Endothelial cell of umbilical vein (primary cell): Measurements from ENCODE around the gene POLE2. TPM values are rescaled to one million over a fixed set of nuclear protein-coding genes. Genes with fewer than 3 reads are reported as not detected.

ENCODE experiments used
- BruUV-seq: library from RNA; stranded (reverse); fragments of 400-500 nt; replicated peaks from 2 replicates; lab custom pipeline; 2021; lab: Mats Ljungman, UMichigan
- CTCF ChIA-PET: fragments of 300-600, 350-600 bp; sonication (Branson Sonifier 250); formaldehyde crosslinking; loops from one replicate; lab custom pipeline; 2021; ENCODE audit warnings: antibody characterized with exemption, inconsistent platforms; lab: Charles Lee
- POLR2A ChIA-PET: fragments of 300-600, 350-600 bp; sonication (Branson Sonifier 250); formaldehyde crosslinking; loops from one replicate; lab custom pipeline; 2021; ENCODE audit warnings: antibody characterized with exemption, inconsistent platforms; lab: Charles Lee
- DNase-seq: peaks from one replicate; pipeline ENCODE4 v3.0.0-alpha.2; 2011; ENCODE audit warnings: low read depth, low spot score
- FAIRE-seq: peaks from 2 replicates; lab custom pipeline; 2011; peaks lifted over from hg19 to GRCh38; lab: Jason Lieb, UNC
- H2AFZ ChIP-seq: 2 replicates; pipeline ENCODE4 v1.6.0; 2012; ENCODE audit warnings: low read depth, low read length, control low read depth, inconsistent platforms
- H3K27ac ChIP-seq: 2 replicates; pipeline ENCODE4 v1.5.1; 2011; ENCODE audit warnings: low read depth, mild to moderate bottlenecking, control low read depth, low read length, moderate library complexity; ENCODE audit not compliant: insufficient read depth
- H3K27me3 ChIP-seq, 2 experiments: 2 replicates each; pipeline versions ENCODE4 v1.6.0 to v1.6.1; 2011; ENCODE audit warnings: low read length in 2 of 2, mixed read lengths in 1 of 2; ENCODE audit not compliant: control insufficient read depth in 2 of 2, insufficient read depth in 2 of 2
- H3K36me3 ChIP-seq, 2 experiments: 2 replicates in 1 of 2; 3 replicates in 1 of 2; pipeline ENCODE4 v1.5.1; 2011; ENCODE audit warnings: low read length in 2 of 2, mild to moderate bottlenecking in 1 of 2, moderate library complexity in 1 of 2; ENCODE audit not compliant: control insufficient read depth in 2 of 2, insufficient read depth in 2 of 2; ENCODE audit errors: extremely low read depth in 1 of 2
- H3K4me1 ChIP-seq: 3 replicates; pipeline ENCODE4 v1.5.1; 2011; ENCODE audit warnings: mild to moderate bottlenecking, low read length; ENCODE audit not compliant: control insufficient read depth, insufficient read depth; ENCODE audit errors: extremely low read depth
- H3K4me2 ChIP-seq: 2 replicates; pipeline ENCODE4 v1.6.1; 2011; ENCODE audit warnings: low read length, control low read depth, mixed read lengths; ENCODE audit not compliant: insufficient read depth
- H3K4me3 ChIP-seq, 3 experiments: fragments of 200-600 bp in 1 of 3; sonication (generic), shearing (Covaris generic) in 1 of 3; replicated peaks in 1 of 3; 2 replicates each; pipeline ENCODE4 v1.5.1; 2011 to 2016; ENCODE audit warnings: control low read depth in 3 of 3, low read length in 3 of 3, mild to moderate bottlenecking in 2 of 3, inconsistent platforms in 1 of 3, low read depth in 1 of 3, moderate library complexity in 1 of 3; ENCODE audit not compliant: insufficient read depth in 1 of 3
- H3K79me2 ChIP-seq: 2 replicates; pipeline ENCODE4 v1.6.0; 2012; ENCODE audit warnings: low read length, inconsistent platforms; ENCODE audit not compliant: control insufficient read depth, insufficient read depth
- H3K9ac ChIP-seq: replicated peaks from 2 replicates; pipeline ENCODE3; 2011; ENCODE audit warnings: low read length, control low read depth; ENCODE audit not compliant: insufficient read depth; ENCODE audit errors: extremely low read depth
- H3K9me1 ChIP-seq: replicated peaks from 3 replicates; pipeline ENCODE4 v1.6.0; 2011; ENCODE audit warnings: mild to moderate bottlenecking, low read length; ENCODE audit not compliant: control insufficient read depth, insufficient read depth; ENCODE audit errors: extremely low read depth
- H3K9me3 ChIP-seq: replicated peaks from 2 replicates; pipeline ENCODE4 v1.5.1; 2012; ENCODE audit warnings: low read length, inconsistent platforms; ENCODE audit not compliant: control insufficient read depth, insufficient read depth
- H4K20me1 ChIP-seq: replicated peaks from 2 replicates; pipeline ENCODE3; 2011; ENCODE audit warnings: mild to moderate bottlenecking, low read length; ENCODE audit not compliant: control insufficient read depth, insufficient read depth; ENCODE audit errors: extremely low read depth
- EZH2 ChIP-seq: IDR thresholded peaks from 2 replicates; pipeline ENCODE4 v1.6.1; 2012; ENCODE audit warnings: borderline replicate concordance, low read depth, mild to moderate bottlenecking, moderate library complexity, low read length, inconsistent platforms; ENCODE audit not compliant: severe bottlenecking
- FOS ChIP-seq: IDR thresholded peaks from 2 replicates; pipeline ENCODE4 v1.6.1; 2011; ENCODE audit warnings: mild to moderate bottlenecking, low read length, moderate library complexity, borderline replicate concordance; ENCODE audit not compliant: insufficient read depth
- GATA2 ChIP-seq: IDR thresholded peaks from 2 replicates; pipeline ENCODE4 v1.7.0; 2011; ENCODE audit warnings: low read depth, mild to moderate bottlenecking, moderate library complexity, mixed read lengths, low read length; ENCODE audit not compliant: insufficient read length, insufficient read depth
- POLR2A ChIP-seq: IDR thresholded peaks from 2 replicates; pipeline ENCODE4 v1.6.1; 2012; ENCODE audit warnings: low read depth, mild to moderate bottlenecking, control low read depth, low read length
- dilution Hi-C: fragments of 300-500 bp; cut with MboI; formaldehyde crosslinking; loops from one replicate; pipeline ENCODE4 v1.15.0; 2019; ENCODE audit warnings: low sequenced_read_pairs; ENCODE audit not compliant: extremely low pct_ligation_motif_present
- intact Hi-C: fragments of 100-400 bp; cut with micrococcal nuclease; formaldehyde crosslinking; loops from one replicate; pipeline ENCODE4 v1.10.0; 2022
- polyA plus RNA-seq, 4 experiments: library from polyadenylated mRNA; depleted of rRNA in 3 of 4; stranded (reverse) in 3 of 4; unstranded in 1 of 4; fragments of >200 nt; gene quantifications; 2 replicates each; pipeline versions ENCODE4 v1.2.1 to v1.2.3, GENCODE V29; 2011 to 2012; ENCODE audit warnings: missing spikeins in 1 of 4
- total RNA-seq: library from RNA; stranded (reverse); gene quantifications from 2 replicates; pipeline ENCODE4 v1.2.3, GENCODE V29; 2021

The POLE2 gene
- total and polyA plus RNA-seq, 2 donors (not counting 3 experiments of a cell fraction or from before 2014, with no cell fraction given), result 12.5 to 16.4 TPM

DNA sequence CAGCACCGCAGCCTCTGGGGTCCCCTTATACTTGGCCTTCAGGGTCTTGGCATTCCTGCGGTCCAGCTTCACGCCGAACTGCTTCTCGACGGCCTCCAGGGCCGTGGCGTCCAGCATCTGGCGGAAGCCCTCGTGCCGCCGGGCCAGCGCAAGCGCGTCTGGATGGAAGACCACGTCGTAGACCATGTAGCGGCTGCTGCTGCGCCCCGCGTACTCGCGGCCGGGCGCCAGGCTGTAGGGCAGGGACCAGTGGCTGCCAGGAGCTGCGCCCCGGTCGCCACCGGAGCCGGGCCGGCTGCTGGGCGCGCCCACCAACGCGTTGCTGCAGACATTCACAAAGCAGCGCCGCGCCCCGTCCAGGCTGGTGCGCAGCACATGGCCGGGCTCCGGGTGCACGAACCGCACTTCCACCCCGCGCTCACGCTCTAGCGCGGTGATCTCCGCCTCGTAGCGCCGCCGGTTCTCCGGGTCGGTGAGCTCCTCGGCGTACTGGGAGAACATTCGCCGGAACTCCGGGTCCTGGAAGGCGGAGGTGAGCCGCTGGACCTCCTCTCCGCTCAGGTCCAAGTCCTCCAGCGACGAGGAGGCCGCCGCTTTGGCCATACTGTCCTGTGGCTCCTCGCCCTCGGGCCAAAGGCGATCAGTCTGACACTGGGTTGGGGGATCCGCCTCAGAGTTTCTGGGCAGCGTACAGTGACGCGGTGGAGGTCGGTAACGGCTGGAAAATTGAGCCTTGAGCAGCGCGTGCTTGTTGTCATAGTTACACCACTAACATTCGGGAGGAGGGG, 53.3 kb downstream of the POLE2 start, which contains the start of gene DNAAF2:
DNAAF2 (minus strand) TSS at position 698 of the 788 bp plus-strand sequence; CDS start at position 603, 95 bp downstream.
- H3K27me3 ChIP-seq, result no peaks in the 10 kb centered on the region
- peak within 1 kb of the TSS; percentile 97 for H3K4me2 ChIP-seq
- H3K4me3 ChIP-seq, result peak within 1 kb of the TSS; percentile 5 to 98 (median 79)
- H4K20me1 ChIP-seq, result peaks cover 2% of the 10 kb centered on the region
- H3K9ac ChIP-seq, result peak within 1 kb of the TSS; percentile 88
- H3K36me3 ChIP-seq, result peaks cover 0 to 8% of the 10 kb centered on the region in 2 experiments
- peak; percentile 52 for TF ChIP-seq POLR2A
- no peak for TF ChIP-seq EZH2
- no peak for TF ChIP-seq FOS
- TF ChIP-seq GATA2, result no peak
- no peaks in the 10 kb centered on the region for H3K9me1 ChIP-seq
- peaks cover 16% of the 10 kb centered on the region for H3K4me1 ChIP-seq
- peak within 1 kb of the TSS; percentile 90 for H3K27ac ChIP-seq
- ChIA-PET CTCF (interaction anchor here (0.6 to 3.7 kb wide), 23 partner anchors 8 to 232 kb away, joined by 3 to 80 read pairs (median 6); partner anchors contain the start of genes KLHDC2, LRR1, MGAT2 and NEMF), POLR2A (interaction anchor here (1.0 to 1.8 kb wide), 3 partner anchors 10 to 133 kb away, joined by 8 to 12 read pairs (median 12); partner anchors contain the start of genes KLHDC2, MGAT2 and RPL36AL)
- no peaks in the 10 kb centered on the region for H3K9me3 ChIP-seq
- peaks cover 71% of the 10 kb centered on the region for H3K79me2 ChIP-seq
- DNase-seq (peak; percentile 80), FAIRE-seq (peak; percentile 8)
- intact Hi-C loops (loop anchor here (1.0 to 5.0 kb wide), 7 partner anchors 14 to 218 kb away; partner anchors contain the start of genes KLHDC1, KLHDC2, MGAT2 and NEMF), dilution Hi-C loops (no loop called here)
- TSS peak; percentile 6 for BruUV-seq
- H2AFZ ChIP-seq, result peak within 1 kb of the TSS; percentile 53
